Type B pancreatic cell (in vitro differentiated cells): ENCODE measurements around the gene ZW10. TPM values are rescaled to one million over a fixed set of nuclear protein-coding genes. Genes with fewer than 3 reads are reported as not detected.

Experiments
- DNase-seq: peaks from one replicate; pipeline ENCODE4 v3.0.0; 2021; ENCODE audit warnings: mixed read lengths; ENCODE audit not compliant: unreplicated experiment; ENCODE audit errors: extremely low spot score
- H3K27ac Mint-ChIP-seq: 2 replicates; pipeline ENCODE4 v1.8.0; 2021; ENCODE audit warnings: mild to moderate bottlenecking, mixed read lengths
- H3K27me3 Mint-ChIP-seq: 2 replicates; pipeline ENCODE4 v1.8.0; 2021; ENCODE audit warnings: mixed read lengths
- H3K36me3 Mint-ChIP-seq: 2 replicates; pipeline ENCODE4 v1.8.0; 2021; ENCODE audit warnings: mixed read lengths
- H3K4me1 Mint-ChIP-seq: one replicate; pipeline ENCODE4 v1.8.0; 2021; ENCODE audit warnings: mixed read lengths; ENCODE audit not compliant: unreplicated experiment
- H3K4me3 Mint-ChIP-seq: 2 replicates; pipeline ENCODE4 v1.8.0; 2021; ENCODE audit warnings: mild to moderate bottlenecking, mixed read lengths
- H3K9me3 Mint-ChIP-seq: 2 replicates; pipeline ENCODE4 v1.8.0; 2021; ENCODE audit warnings: mixed read lengths
- total RNA-seq: library from RNA; stranded (reverse); gene quantifications from 2 replicates; pipeline ENCODE4 v1.2.1, GENCODE V29; 2021; ENCODE audit warnings: low replicate concordance
- TF ChIP-seq, protein P1 (sequence below): fragments of 200-600 bp; sonication (generic); conservative IDR thresholded peaks from 2 replicates; pipeline ENCODE4 v1.5.0; 2021; ENCODE audit warnings: antibody characterized with exemption, mild to moderate bottlenecking

ZW10 gene
- total RNA-seq, 1 donor from 2014 or later = 21.9 TPM

- Mint-ChIP-seq H3K4me3 (no peak overlapping the region), H3K27me3 (no peaks in the 10 kb centered on the region), H3K27ac (no peak overlapping the region), H3K9me3 (no peaks in the 10 kb centered on the region), H3K36me3 (peaks cover 41% of the 10 kb centered on the region), H3K4me1 (no peaks in the 10 kb centered on the region)
- TF ChIP-seq, protein P1, sequence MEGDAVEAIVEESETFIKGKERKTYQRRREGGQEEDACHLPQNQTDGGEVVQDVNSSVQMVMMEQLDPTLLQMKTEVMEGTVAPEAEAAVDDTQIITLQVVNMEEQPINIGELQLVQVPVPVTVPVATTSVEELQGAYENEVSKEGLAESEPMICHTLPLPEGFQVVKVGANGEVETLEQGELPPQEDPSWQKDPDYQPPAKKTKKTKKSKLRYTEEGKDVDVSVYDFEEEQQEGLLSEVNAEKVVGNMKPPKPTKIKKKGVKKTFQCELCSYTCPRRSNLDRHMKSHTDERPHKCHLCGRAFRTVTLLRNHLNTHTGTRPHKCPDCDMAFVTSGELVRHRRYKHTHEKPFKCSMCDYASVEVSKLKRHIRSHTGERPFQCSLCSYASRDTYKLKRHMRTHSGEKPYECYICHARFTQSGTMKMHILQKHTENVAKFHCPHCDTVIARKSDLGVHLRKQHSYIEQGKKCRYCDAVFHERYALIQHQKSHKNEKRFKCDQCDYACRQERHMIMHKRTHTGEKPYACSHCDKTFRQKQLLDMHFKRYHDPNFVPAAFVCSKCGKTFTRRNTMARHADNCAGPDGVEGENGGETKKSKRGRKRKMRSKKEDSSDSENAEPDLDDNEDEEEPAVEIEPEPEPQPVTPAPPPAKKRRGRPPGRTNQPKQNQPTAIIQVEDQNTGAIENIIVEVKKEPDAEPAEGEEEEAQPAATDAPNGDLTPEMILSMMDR = no peak
- no peak for DNase-seq
Measured at GRCh38 chr11:113808931-113809330, 35.4 kb upstream of the ZW10 start.

DNA sequence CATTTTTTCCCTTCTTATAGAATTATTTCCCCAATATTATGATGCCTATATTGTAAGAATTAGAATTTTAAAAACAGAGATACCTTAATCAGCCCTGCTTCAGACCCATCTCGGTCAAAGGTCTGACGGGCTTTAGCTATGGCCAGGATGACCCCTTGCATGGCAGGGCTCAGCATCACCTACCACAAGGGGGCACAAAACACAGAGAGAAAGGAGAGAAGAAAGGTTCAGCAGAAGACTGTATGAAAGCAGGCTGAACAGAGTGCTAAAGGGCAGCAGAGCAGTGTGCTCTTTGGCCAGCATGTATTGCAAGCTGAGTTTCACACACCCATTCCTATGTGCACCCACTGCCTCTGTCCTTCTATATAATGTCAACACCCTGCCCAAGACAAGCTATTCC lies 32.9 kb upstream of the ZW10 start:
- TF ChIP-seq, protein P1 = peak; percentile 70
- no peaks in the 10 kb centered on the region for H3K4me1 Mint-ChIP-seq
- no peak for DNase-seq
- peaks cover 46% of the 10 kb centered on the region for H3K36me3 Mint-ChIP-seq
- H3K27me3 Mint-ChIP-seq = no peaks in the 10 kb centered on the region
- no peak overlapping the region for H3K27ac Mint-ChIP-seq
- no peak overlapping the region for H3K4me3 Mint-ChIP-seq
- no peaks in the 10 kb centered on the region for H3K9me3 Mint-ChIP-seq

DNA sequence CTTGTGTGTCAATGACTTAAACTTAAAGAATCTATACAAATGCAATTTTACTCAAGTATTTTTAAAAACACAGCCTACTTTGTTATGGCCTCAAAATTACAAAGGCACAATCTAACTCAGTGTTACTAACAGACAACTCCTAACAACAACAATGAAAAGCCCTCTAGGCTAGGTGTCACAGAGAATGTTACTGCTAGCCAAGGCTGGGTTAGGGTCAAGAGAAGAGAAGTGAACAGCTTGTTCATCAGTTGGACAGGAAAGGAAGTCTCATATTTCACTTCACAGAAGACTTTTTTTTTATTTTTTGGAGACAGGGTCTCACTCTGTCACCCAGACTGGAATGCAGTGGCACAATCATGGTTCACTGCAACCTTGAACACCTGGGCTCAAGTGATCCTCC lies 32.1 kb upstream of the ZW10 start:
- TF ChIP-seq, protein P1 = no peak
- Mint-ChIP-seq H3K27ac (no peak overlapping the region), H3K9me3 (no peaks in the 10 kb centered on the region), H3K4me3 (no peak overlapping the region), H3K27me3 (no peaks in the 10 kb centered on the region), H3K36me3 (peaks cover 52% of the 10 kb centered on the region), H3K4me1 (no peaks in the 10 kb centered on the region)
- no peak for DNase-seq

DNA sequence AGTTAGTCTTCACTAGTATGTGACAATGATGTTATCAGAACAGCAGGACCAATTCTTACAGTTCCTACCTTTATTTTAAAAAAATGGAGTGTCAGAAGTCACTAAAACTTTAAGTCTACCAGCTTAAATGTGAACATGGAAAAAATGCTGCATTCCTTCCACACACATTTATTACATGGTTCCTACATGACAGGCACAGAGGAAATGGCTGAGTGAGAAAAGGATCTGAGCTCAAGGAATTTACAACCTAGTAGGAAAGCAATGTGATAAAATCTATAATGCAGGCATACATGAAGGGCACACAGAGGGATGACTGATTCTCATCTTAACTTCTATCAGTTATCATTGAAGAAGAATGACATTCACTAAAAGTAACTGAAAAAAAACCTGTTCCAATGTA lies 29.1 kb upstream of the ZW10 start:
- Mint-ChIP-seq H3K36me3 (peaks cover 43% of the 10 kb centered on the region), H3K27ac (no peak overlapping the region), H3K4me3 (no peak overlapping the region), H3K9me3 (no peaks in the 10 kb centered on the region), H3K4me1 (no peaks in the 10 kb centered on the region), H3K27me3 (peaks cover 3% of the 10 kb centered on the region)
- DNase-seq = no peak
- TF ChIP-seq, protein P1 = no peak

GRCh38 chr11:113796663-113797259 lies 23.3 kb upstream of the ZW10 start:
- peaks cover 4% of the 10 kb centered on the region for H3K9me3 Mint-ChIP-seq
- DNase-seq = no peak
- H3K4me3 Mint-ChIP-seq = no peak overlapping the region
- H3K4me1 Mint-ChIP-seq = no peaks in the 10 kb centered on the region
- H3K27ac Mint-ChIP-seq = no peak overlapping the region
- TF ChIP-seq, protein P1 = peak; percentile 76
- H3K36me3 Mint-ChIP-seq = peaks cover 32% of the 10 kb centered on the region
- peaks cover 3% of the 10 kb centered on the region for H3K27me3 Mint-ChIP-seq
